AG10803 (cell line): Measurements from ENCODE around the gene IRAK4.

ENCODE experiments used
- DNase-seq: peaks from one replicate; pipeline ENCODE4 v3.0.0; 2010; ENCODE audit warnings: low read depth
- H3K4me3 ChIP-seq: 2 replicates; pipeline ENCODE4 v1.5.1; 2011; ENCODE audit warnings: mild to moderate bottlenecking, low read length, control low read depth
- CTCF ChIP-seq: conservative IDR thresholded peaks from 2 replicates; pipeline ENCODE4 v1.5.1; 2011; ENCODE audit warnings: mild to moderate bottlenecking, low read length, control low read depth, inconsistent platforms

IRAK4 gene

GRCh38 chr12:43763769-43764168 lies 5.0 kb downstream of the IRAK4 start:
- peak; percentile 8 for DNase-seq
- H3K4me3 ChIP-seq, result no peak overlapping the region
- no peak for TF ChIP-seq CTCF

- no peak overlapping the region for H3K4me3 ChIP-seq
- no peak for DNase-seq
- TF ChIP-seq CTCF, result no peak
Measured at GRCh38 chr12:43764528-43764927, 5.8 kb downstream of the IRAK4 start.

GRCh38 chr12:43766291-43766690 lies 7.5 kb downstream of the IRAK4 start:
- TF ChIP-seq CTCF, result no peak
- H3K4me3 ChIP-seq, result no peak overlapping the region
- DNase-seq, result peak; percentile 6

- no peak overlapping the region for H3K4me3 ChIP-seq
- TF ChIP-seq CTCF, result peak; percentile 43
- DNase-seq, result peak; percentile 26
Measured at GRCh38 chr12:43776498-43776897, 17.7 kb downstream of the IRAK4 start.

GRCh38 chr12:43786899-43787693 lies 28.3 kb downstream of the IRAK4 start:
- DNase-seq, result peak; percentile 20
- TF ChIP-seq CTCF, result no peak
- H3K4me3 ChIP-seq, result no peak overlapping the region

GRCh38 chr12:43789941-43790340 lies 31.2 kb downstream of the IRAK4 start:
- no peak overlapping the region for H3K4me3 ChIP-seq
- peak; percentile 29 for DNase-seq

More at GRCh38 chr12:43789941-43790340, 31.2 kb downstream of the IRAK4 start:
- TF ChIP-seq CTCF, result no peak
